Measurements from ENCODE around the gene EDEM3. TPM values are rescaled to one million over a fixed set of nuclear protein-coding genes. Genes with fewer than 3 reads are reported as not detected.
A peak's percentile ranks its signal among the peaks of the same experiment; 100 is the strongest.
"Not testable (repeated sequence)": the region's sequence is repeated elsewhere in the genome, so short reads cannot be mapped to it uniquely, and the experiment has no call there.

EDEM3 gene
- total RNA-seq, 1 experiment from 2014 or later, result 33.3 TPM

GRCh38 chr1:184739070-184739469 lies 15.6 kb downstream of the EDEM3 start:
- no peak for DNase-seq (ENCODE audit: low read depth)

DNA sequence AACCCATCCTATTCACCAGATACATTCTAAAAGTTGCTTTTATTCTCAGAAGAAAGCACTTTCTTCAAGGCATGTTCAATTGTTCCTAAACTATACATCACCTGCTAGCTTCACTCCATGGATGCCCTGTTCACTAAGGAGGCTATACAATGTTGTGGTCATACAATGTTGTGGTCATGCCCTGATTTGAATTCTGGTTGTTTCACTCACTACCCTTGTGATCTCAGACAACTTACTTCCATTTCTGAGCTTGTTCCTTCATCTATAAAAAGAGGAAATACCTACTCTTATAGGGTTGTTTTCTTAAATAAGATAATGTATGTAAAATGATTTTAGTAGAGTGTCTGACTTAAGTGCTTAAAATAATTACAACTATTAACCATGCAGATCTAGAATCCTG lies 19.7 kb downstream of the EDEM3 start:
- no peak for DNase-seq (ENCODE audit: low read depth)

GRCh38 chr1:184724843-184725242 lies 29.8 kb downstream of the EDEM3 start:
- no peak for DNase-seq (ENCODE audit: low read depth)

DNA sequence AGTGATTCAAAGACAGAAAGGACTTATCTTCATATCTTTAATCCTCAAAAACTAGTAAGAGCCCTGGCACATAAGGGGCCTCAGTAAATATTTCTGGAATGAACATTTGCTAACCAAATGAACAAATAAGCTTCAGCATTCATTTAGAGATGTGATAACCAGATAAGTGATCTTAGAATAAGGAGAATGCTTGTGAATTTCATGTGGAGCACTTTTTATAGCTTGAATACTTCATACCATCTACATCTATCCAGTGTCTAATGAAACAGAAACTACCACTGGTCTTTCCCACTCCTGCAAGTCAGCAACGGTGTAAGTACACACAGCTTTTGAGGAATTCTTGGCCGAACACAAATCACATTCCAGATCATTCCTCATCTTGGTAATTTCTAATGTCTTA lies 38.5 kb downstream of the EDEM3 start:
- DNase-seq (ENCODE audit: low read depth), result no peak

DNA sequence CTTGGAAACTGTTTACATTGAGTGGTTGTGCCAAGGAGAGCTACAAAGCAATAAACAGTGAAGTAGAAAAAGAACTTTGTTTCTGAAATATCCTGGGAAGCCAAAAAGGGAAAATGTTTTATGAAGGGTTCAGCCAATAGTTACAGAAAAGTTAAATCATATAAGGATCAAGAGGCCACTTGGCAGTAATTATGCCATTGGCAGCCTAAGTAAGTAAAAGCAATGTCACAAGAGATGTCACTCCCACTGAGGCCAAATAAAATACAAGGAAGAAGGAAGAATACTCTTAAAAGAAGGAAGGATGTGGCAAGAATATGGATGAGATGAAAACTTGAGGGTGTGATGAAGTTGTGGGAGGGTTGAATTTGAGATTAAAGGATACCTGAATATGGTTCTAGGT lies 45.2 kb downstream of the EDEM3 start:
- no peak for DNase-seq (ENCODE audit: low read depth)

DNA sequence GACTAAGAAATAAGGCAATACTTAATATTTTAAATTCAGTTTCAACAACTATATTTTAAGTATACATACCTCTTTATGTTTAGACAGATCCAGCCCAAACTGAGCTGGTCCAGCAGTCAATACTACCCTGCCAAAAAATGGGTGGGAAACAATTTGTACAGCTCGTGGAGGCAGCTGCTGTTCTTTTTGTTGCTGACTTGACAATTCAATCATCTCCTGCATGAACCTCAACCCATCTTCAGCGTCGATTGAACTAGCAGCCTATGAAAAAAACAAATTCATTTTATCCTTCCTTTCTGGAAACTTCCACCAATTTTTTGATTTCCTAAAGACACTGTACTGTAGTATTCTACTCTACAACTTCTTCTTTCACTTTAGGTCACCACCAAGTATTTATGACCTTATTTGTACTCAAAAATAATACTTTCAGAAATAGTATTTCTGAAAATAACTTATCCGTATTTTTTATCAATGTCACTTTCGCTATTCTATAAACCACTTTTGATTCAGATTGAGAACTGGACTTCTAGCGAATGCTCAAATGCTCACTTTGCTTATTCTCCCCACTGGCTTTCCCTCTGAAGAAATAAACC lies 46.5 kb downstream of the EDEM3 start:
- no peak for DNase-seq (ENCODE audit: low read depth)

GRCh38 chr1:184705271-184705670 lies 49.4 kb downstream of the EDEM3 start:
- DNase-seq (ENCODE audit: low read depth), result peak; percentile 22

DNA sequence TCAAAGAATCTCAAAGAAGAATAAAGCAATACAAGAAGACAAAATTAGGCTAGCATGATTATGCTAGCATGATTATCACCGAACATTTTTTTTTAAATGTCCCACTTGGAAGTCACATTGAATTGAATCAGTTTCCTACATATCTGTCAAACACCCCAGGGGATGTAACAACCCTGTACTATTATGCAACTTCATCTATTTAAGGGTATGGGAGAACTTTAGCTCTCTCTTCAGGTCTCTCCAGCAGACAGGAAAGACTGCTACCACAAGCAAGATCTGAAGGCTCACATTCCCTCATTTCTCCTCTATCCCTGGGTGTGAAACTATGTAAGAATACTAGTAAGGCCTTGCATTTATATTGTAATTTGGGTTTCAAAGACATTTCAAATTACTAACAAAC lies 52.8 kb downstream of the EDEM3 start:
- no peak for DNase-seq (ENCODE audit: low read depth)

GRCh38 chr1:184698969-184699368 lies 55.7 kb downstream of the EDEM3 start:
- no peak for DNase-seq (ENCODE audit: low read depth)

- no peak for DNase-seq (ENCODE audit: low read depth)
Measured at GRCh38 chr1:184698016-184698415, 56.6 kb downstream of the EDEM3 start.

DNA sequence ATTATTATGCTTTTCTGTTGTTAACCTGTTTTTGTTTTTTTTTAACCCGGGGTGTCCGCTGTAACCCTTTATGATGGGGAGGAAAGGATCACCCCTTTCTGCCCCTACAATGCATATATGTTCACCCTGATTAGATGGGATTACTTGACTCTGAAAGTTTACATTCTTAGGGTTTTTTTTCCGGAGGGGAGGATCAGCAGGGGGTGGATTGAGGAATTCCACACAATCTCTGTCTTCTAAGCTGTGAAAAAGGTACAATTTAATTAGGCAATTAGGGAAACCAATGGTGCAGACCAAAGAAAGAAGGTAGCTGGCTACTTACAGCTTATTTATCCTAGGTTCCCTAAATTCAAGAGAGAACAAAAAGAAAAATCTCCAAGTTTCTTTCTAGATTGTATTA lies 58.3 kb downstream of the EDEM3 start:
- DNase-seq (ENCODE audit: low read depth), result no peak

DNA sequence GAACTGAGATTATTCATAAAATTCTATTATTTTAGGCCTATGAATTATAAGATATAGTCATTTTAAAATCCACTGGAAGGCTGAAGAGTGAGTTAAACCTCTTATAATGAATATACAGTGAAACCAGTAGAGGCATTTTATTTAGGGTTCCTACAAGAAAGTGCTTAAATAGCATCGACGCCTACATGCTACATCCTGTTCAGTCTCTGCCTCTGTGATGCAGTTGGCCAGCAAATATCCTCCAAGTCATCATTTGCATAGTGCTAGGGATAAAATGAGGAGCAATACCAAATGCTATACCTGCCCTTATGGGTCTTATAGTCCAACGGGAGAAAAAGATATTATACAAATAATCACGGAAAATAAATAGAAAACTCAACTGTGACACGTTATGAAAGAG lies 59.6 kb downstream of the EDEM3 start:
- no peak for DNase-seq (ENCODE audit: low read depth)

DNA sequence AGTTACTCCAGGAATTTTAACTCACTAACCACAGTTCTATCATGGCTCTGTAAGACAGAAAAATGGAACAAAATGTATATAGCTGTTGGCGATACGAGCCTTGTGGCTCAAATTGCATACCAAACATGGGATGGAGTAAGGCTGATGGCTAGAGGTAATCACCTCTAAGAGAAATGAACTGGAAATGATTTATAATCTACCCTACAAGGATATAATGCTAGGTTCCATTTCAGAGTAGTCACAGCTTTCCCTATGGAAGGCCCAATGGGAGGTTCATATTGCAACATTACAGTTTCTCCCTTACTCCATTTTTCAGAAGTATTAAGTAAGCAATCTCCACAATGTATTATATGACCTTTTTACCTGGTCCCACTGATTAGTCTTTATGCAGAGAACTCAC lies 61.6 kb downstream of the EDEM3 start:
- no peak for DNase-seq (ENCODE audit: low read depth)

DNA sequence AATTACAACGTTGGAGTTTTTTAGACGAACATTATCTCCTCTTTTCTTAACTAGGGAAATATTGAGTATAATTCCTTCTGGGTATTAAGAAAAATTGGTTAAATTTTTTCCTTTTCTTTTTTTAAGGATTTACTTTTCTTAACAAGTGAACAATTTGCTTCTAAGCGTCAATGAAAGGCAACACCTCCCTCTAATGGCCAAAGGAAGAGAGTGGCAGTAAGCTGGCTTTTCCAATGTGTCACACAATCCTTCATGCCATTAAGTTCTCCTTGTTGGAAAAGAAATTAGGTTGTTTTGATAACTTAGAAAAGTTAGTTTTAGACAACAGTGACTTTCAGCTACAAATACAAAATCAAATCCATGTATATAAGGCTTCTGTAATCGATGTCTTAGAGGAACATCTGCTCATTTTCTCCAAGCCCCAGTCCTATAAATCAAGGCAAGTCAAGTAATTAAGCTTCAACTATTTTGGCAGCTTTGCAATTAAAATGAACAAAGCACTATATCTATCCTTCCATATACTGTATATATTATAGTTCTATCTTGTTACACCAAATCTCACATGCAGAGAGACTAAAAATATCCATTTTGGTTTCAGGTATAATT lies 62.8 kb downstream of the EDEM3 start:
- peak; percentile 57 for DNase-seq (ENCODE audit: low read depth)

DNA sequence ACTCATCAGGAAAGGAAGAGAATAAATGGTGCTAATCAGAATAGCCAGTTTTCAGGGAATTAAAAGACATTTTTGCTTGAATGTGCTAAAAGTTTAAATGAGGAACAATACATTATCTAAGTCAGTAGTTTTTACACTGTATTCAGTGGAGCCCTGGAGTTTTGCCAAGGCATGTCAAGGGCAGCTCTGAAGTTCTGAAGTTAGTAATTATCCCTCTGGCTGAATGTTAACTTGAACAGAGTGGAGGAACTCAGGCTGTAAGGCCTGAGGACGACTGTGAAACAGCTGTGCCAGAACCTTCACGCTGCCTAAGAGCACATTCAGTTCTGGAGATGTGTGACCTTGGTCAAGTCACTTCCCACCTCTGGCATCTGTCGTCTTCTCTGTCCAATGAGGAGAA lies 68.1 kb downstream of the EDEM3 start:
- no peak for DNase-seq (ENCODE audit: low read depth)

- DNase-seq (ENCODE audit: low read depth), result no peak
Measured at GRCh38 chr1:184685116-184685515, 69.5 kb downstream of the EDEM3 start.

GRCh38 chr1:184684285-184685074 lies 70.2 kb downstream of the EDEM3 start:
- DNase-seq (ENCODE audit: low read depth), result peak; percentile 26

DNA sequence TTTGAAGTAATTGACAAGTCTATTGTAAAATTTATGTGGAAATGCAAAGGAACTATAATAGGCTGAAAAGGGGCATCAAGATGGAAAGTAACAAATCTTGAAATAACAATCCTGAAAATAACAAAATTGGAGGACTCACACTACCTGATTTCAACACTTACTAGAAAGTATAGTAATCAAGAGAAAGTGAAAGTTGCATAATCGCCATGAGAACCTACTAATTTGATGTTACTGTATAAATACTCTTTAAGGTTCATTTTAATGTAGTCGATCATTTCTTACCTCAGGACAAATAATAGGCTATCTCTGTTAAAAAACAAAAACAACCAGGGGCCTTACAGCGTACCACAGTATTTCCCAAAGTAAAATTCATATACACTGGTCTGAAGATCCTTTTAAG lies 71.7 kb downstream of the EDEM3 start:
- no peak for DNase-seq (ENCODE audit: low read depth)

DNA sequence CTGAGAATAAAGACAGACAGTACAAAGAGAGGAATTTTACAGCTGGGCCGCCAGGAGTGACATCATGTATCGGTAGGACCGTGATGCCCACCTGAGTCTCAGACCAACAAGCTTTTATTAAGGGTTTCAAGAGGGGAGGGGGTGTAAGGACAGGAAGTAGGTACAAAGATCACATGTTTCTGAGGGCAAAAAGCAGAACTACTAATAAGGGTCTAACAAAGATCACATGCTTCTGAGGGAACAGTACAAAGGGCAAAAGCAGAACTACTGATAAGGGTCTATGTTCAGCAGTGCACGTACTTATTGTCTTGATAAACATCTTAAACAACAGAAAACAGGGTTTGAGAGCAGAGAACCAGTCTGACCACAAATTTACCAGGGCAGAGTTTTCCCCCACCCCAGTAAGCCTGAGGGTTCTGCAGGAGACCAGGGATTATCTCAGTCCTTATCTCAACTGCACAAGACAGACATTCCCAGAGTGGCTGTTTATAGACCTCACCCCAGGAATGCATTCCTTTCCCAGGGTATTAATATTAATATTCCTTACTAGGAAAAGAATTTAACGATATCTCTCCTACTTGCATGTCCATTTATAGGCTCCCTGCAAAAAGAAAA lies 73.9 kb downstream of the EDEM3 start:
- DNase-seq (ENCODE audit: low read depth), result not testable (repeated sequence)

DNA sequence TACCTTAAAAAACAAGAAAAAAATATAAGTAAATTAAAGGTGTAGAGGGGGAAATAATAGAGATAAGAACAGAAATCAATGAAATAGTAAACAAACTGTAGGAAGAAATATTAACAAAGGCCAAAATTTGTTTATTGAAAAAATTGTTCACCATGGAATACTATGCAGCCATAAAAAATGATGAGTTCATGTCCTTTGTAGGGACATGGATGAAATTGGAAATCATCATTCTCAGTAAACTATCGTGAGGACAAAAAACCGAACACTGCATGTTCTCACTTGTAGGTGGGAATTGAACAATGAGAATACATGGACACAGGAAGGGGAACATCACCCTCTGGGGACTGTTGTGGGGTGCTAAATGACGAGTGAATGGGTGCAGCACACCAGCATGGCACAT lies 75.2 kb downstream of the EDEM3 start:
- DNase-seq (ENCODE audit: low read depth), result not testable (repeated sequence)

DNA sequence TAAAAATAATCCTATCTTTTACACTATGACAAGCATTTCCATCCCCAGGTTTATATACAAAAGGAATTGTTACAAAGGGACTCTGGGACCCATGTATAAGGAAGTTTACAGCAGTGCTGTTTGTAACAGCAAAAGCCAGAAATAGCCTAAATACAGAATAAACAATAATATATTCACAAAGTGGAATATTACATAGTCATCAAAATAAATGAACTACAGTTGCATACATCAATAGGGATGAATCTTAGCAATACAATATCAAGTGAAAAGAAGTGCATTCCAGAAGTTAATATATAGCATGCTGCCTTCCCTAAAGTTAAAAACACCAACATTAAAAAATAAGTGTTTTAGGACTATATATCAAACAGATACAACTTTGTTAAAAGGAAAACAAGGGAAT lies 77.3 kb downstream of the EDEM3 start:
- DNase-seq (ENCODE audit: low read depth), result no peak

DNA sequence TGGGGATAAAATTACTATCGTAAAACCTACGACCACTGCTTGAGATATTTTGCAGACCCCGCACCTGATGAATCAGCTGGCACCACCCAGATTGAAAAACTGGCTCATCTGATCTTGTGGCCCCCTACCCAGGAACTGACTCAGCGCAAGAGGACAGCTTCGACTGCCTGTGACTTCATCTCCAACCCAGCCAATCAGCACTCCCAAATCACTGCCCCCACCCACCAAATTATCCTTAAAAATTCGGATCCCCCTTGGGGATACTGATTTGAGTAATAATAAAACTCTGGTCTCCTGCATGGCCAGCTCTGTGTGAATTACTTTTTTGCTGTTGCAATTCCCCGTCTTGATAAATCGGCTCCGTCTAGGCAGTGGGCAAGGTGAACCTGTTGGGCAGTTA lies 81.4 kb downstream of the EDEM3 start:
- no peak for DNase-seq (ENCODE audit: low read depth)

All from M059J (cell line).